Parathyroid adenoma (tissue), 2 donors: Measurements from ENCODE around the gene MT1E.
A peak's percentile ranks its signal among the peaks of the same experiment; 100 is the strongest.

Source experiments
- H2AFZ ChIP-seq: fragments of 300-600 bp; sonication (generic); one replicate; pipeline ENCODE4 v1.7.0; 2017; ENCODE audit warnings: antibody characterized with exemption, mild to moderate bottlenecking
- H3K27ac ChIP-seq: fragments of 300-600 bp; sonication (generic); one replicate; pipeline ENCODE4 v1.7.0; 2017
- H3K27me3 ChIP-seq: fragments of 300-600 bp; sonication (generic); one replicate; pipeline ENCODE4 v1.7.0; 2017; ENCODE audit warnings: low read length; ENCODE audit not compliant: control insufficient read depth, insufficient read depth
- H3K36me3 ChIP-seq: fragments of 300-600 bp; sonication (generic); one replicate; pipeline ENCODE4 v1.7.0; 2017; ENCODE audit warnings: low read length; ENCODE audit not compliant: control insufficient read depth, insufficient read depth
- H3K4me1 ChIP-seq: fragments of 300-600 bp; sonication (generic); one replicate; pipeline ENCODE4 v1.7.0; 2017; ENCODE audit warnings: control low read depth
- H3K4me2 ChIP-seq: fragments of 300-600 bp; sonication (generic); one replicate; pipeline ENCODE4 v1.7.0; 2017; ENCODE audit warnings: low read length
- H3K4me3 ChIP-seq: fragments of 300-600 bp; sonication (generic); one replicate; pipeline ENCODE4 v1.7.0; 2017; ENCODE audit warnings: low read depth, low read length
- H3K79me2 ChIP-seq: fragments of 300-600 bp; sonication (generic); one replicate; pipeline ENCODE4 v1.7.0; 2017; ENCODE audit warnings: control low read depth
- H3K9ac ChIP-seq: fragments of 300-600 bp; sonication (generic); one replicate; pipeline ENCODE4 v1.7.0; 2017; ENCODE audit warnings: mild to moderate bottlenecking
- H3K9me3 ChIP-seq: fragments of 300-600 bp; sonication (generic); one replicate; pipeline ENCODE4 v1.7.0; 2017; ENCODE audit warnings: low read length; ENCODE audit not compliant: control insufficient read depth
- CTCF ChIP-seq: fragments of 300-600 bp; sonication (generic); IDR thresholded peaks from one replicate; pipeline ENCODE4 v1.7.0; 2017; ENCODE audit warnings: antibody characterized with exemption, mild to moderate bottlenecking
- donor health status: primary hyperparathyroidism.

MT1E gene

GRCh38 chr16:56591377-56592060 is 34.1 kb upstream of the MT1E start:
- Histone ChIP-seq H3K4me1 (no peaks in the 10 kb centered on the region), H3K36me3 (no peaks in the 10 kb centered on the region), H3K27me3 (no peaks in the 10 kb centered on the region), H3K27ac (no peak overlapping the region), H3K9me3 (no peaks in the 10 kb centered on the region), H3K4me2 (no peak overlapping the region), H3K9ac (no peak overlapping the region), H3K79me2 (no peaks in the 10 kb centered on the region), H2AFZ (no peak overlapping the region), H3K4me3 (no peak overlapping the region)
- TF ChIP-seq CTCF = no peak

- no peak overlapping the region for H3K4me2 ChIP-seq
- H3K27me3 ChIP-seq = no peaks in the 10 kb centered on the region
- no peak overlapping the region for H2AFZ ChIP-seq
- no peaks in the 10 kb centered on the region for H3K4me1 ChIP-seq
- TF ChIP-seq CTCF = no peak
- H3K36me3 ChIP-seq = no peaks in the 10 kb centered on the region
- H3K79me2 ChIP-seq = no peaks in the 10 kb centered on the region
- H3K4me3 ChIP-seq = no peak overlapping the region
- H3K9ac ChIP-seq = no peak overlapping the region
- no peak overlapping the region for H3K27ac ChIP-seq
- H3K9me3 ChIP-seq = no peaks in the 10 kb centered on the region
Measured at GRCh38 chr16:56593573-56594291, 31.8 kb upstream of the MT1E start.

- Histone ChIP-seq H3K4me1 (no peaks in the 10 kb centered on the region), H3K4me2 (no peak overlapping the region), H3K9me3 (no peaks in the 10 kb centered on the region), H3K4me3 (no peak overlapping the region), H3K9ac (no peak overlapping the region), H3K27me3 (no peaks in the 10 kb centered on the region), H2AFZ (no peak overlapping the region), H3K79me2 (no peaks in the 10 kb centered on the region), H3K36me3 (no peaks in the 10 kb centered on the region), H3K27ac (no peak overlapping the region)
- TF ChIP-seq CTCF = no peak
Measured at GRCh38 chr16:56594292-56594619, 31.3 kb upstream of the MT1E start.

- Histone ChIP-seq H3K4me2 (no peak overlapping the region), H2AFZ (no peak overlapping the region), H3K79me2 (no peaks in the 10 kb centered on the region), H3K36me3 (no peaks in the 10 kb centered on the region), H3K27ac (no peak overlapping the region), H3K9ac (no peak overlapping the region), H3K4me3 (no peak overlapping the region), H3K4me1 (no peaks in the 10 kb centered on the region), H3K9me3 (no peaks in the 10 kb centered on the region), H3K27me3 (no peaks in the 10 kb centered on the region)
- peak; percentile 66 for TF ChIP-seq CTCF
Measured at GRCh38 chr16:56600398-56600999, 25.1 kb upstream of the MT1E start.
